ENCODE results near the gene LAMA4.

LAMA4 gene

GRCh38 chr6:112194511-112194910, 59.9 kb downstream of the LAMA4 start:
- TF ChIP-seq CTCF (conservative IDR thresholded peaks at IDR 0.05; ENCODE audit: low read depth, low read length), result no peak
- no peaks in the 10 kb centered on the region for H3K4me1 ChIP-seq (ENCODE audit: low read depth, poor library complexity, severe bottlenecking)
- no peaks in the 10 kb centered on the region for H4K20me1 ChIP-seq (ENCODE audit: insufficient read depth)
- H2AFZ ChIP-seq (ENCODE audit: low read depth), result no peak overlapping the region
- H3K36me3 ChIP-seq (ENCODE audit: insufficient read depth), result no peaks in the 10 kb centered on the region
- H3K9ac ChIP-seq, result no peak overlapping the region
- no peak overlapping the region for H3K4me2 ChIP-seq
- no peaks in the 10 kb centered on the region for H3K27me3 ChIP-seq (ENCODE audit: insufficient read depth, low read depth)
- H3K4me3 ChIP-seq (IDR thresholded peaks at IDR 0.05; ENCODE audit: insufficient read depth, low read depth, low read length), result no peak overlapping the region
- H3K79me2 ChIP-seq (ENCODE audit: insufficient read depth, low read depth), result no peaks in the 10 kb centered on the region
- H3K27ac ChIP-seq, result no peak overlapping the region

- TF ChIP-seq CTCF (conservative IDR thresholded peaks at IDR 0.05; ENCODE audit: low read depth, low read length), result no peak
- H4K20me1 ChIP-seq (ENCODE audit: insufficient read depth), result no peaks in the 10 kb centered on the region
- H3K4me1 ChIP-seq (ENCODE audit: low read depth, poor library complexity, severe bottlenecking), result no peaks in the 10 kb centered on the region
- no peak overlapping the region for H3K4me2 ChIP-seq
- H3K9ac ChIP-seq, result no peak overlapping the region
- no peaks in the 10 kb centered on the region for H3K27me3 ChIP-seq (ENCODE audit: insufficient read depth, low read depth)
- no peaks in the 10 kb centered on the region for H3K79me2 ChIP-seq (ENCODE audit: insufficient read depth, low read depth)
- no peak overlapping the region for H2AFZ ChIP-seq (ENCODE audit: low read depth)
- H3K27ac ChIP-seq, result no peak overlapping the region
- H3K36me3 ChIP-seq (ENCODE audit: insufficient read depth), result no peaks in the 10 kb centered on the region
- H3K4me3 ChIP-seq (IDR thresholded peaks at IDR 0.05; ENCODE audit: insufficient read depth, low read depth, low read length), result no peak overlapping the region
These were observed 60.8 kb downstream of the LAMA4 start for GRCh38 chr6:112193535-112194051.

GRCh38 chr6:112193117-112193516, 61.2 kb downstream of the LAMA4 start:
- no peak overlapping the region for H3K4me2 ChIP-seq
- H3K27me3 ChIP-seq (ENCODE audit: insufficient read depth, low read depth), result no peaks in the 10 kb centered on the region
- no peak overlapping the region for H3K4me3 ChIP-seq (IDR thresholded peaks at IDR 0.05; ENCODE audit: insufficient read depth, low read depth, low read length)
- H3K9ac ChIP-seq, result no peak overlapping the region
- no peaks in the 10 kb centered on the region for H4K20me1 ChIP-seq (ENCODE audit: insufficient read depth)
- no peak overlapping the region for H3K27ac ChIP-seq
- no peak for TF ChIP-seq CTCF (conservative IDR thresholded peaks at IDR 0.05; ENCODE audit: low read depth, low read length)
- no peaks in the 10 kb centered on the region for H3K4me1 ChIP-seq (ENCODE audit: low read depth, poor library complexity, severe bottlenecking)
- no peaks in the 10 kb centered on the region for H3K36me3 ChIP-seq (ENCODE audit: insufficient read depth)
- no peak overlapping the region for H2AFZ ChIP-seq (ENCODE audit: low read depth)
- no peaks in the 10 kb centered on the region for H3K79me2 ChIP-seq (ENCODE audit: insufficient read depth, low read depth)

- no peaks in the 10 kb centered on the region for H4K20me1 ChIP-seq (ENCODE audit: insufficient read depth)
- H3K4me2 ChIP-seq, result no peak overlapping the region
- H3K27me3 ChIP-seq (ENCODE audit: insufficient read depth, low read depth), result no peaks in the 10 kb centered on the region
- H3K9ac ChIP-seq, result no peak overlapping the region
- H3K36me3 ChIP-seq (ENCODE audit: insufficient read depth), result no peaks in the 10 kb centered on the region
- no peaks in the 10 kb centered on the region for H3K4me1 ChIP-seq (ENCODE audit: low read depth, poor library complexity, severe bottlenecking)
- H3K79me2 ChIP-seq (ENCODE audit: insufficient read depth, low read depth), result no peaks in the 10 kb centered on the region
- H3K27ac ChIP-seq, result no peak overlapping the region
- no peak overlapping the region for H2AFZ ChIP-seq (ENCODE audit: low read depth)
- TF ChIP-seq CTCF (conservative IDR thresholded peaks at IDR 0.05; ENCODE audit: low read depth, low read length), result no peak
- H3K4me3 ChIP-seq (IDR thresholded peaks at IDR 0.05; ENCODE audit: insufficient read depth, low read depth, low read length), result no peak overlapping the region
These were observed 62.8 kb downstream of the LAMA4 start for GRCh38 chr6:112191509-112192020.

Data from KMS-11 (cell line).